Activated CD4-positive, alpha-beta T cell treated with anti-CD3 and anti-CD28 coated beads, Interleukin-2, Interleukin-6, amounts not matched to agents 100 ng/mL and 50 ng/mL, durations not matched to agents 16 hours and 8 hours (primary cell): Measurements from ENCODE around the gene DRD4.

Source experiments
- DNase-seq: peaks from one replicate; pipeline ENCODE4 v3.0.0-alpha.2; 2020

The DRD4 gene

DNA sequence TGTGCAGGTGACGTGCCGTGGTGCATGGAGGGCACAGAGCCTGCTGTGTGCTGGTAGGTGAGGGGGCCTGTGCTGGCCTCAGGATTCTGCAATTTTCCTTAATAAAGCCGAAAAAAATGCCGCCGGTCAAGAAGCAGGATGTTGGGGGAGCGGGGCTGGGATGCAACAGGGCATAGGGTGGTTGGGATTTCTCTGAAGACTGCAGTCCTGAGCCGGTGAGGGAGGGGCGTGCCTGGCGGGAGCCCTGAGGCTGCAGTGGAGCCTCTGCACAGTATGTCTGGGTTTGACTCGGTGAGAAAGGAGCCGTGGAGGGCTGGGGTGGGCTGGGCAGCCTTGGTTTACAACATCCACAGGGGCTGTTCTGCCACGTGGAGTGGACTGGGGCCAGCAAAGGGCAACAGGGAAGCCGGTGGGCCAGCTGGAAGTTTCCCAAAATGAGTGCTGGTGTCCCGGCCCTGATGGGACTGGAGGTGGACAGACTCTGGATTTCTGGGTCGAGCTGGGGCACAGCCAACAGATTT, 13.7 kb upstream of the DRD4 start:
- no peak for DNase-seq

DNA sequence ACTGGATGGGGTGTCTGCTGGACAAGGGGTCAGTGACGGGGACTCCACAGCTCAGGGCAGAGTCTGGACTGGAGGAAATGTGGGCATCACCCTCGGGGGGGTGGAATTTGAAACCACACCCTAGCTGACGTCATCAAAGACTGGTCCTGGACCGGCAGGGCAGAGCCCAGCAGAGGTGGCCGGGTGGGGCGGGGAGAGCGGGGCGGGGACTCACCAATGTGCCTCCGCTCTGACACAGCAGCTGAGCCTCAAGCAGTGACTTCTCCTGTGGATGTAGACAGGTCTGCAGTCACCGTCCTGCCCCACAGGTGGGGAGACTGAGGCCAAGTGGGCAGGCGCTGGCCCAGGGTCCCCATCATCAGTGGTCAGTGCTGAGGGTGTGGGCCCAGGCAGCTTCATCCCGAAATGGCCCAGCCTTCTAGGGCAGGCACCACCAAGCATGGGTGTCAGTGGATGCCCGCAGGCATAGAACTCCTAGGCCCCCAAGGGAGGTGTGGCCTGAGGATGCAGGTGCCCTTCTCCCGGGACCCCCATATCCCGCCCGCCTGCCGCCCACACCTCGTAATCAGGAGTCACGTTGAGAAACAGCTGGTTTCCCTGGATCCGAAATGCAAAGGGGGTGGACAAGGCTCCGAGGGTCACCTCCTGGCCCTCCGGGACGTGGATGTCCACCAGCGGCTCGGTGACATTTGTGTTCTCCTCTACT, 12.9 kb upstream of the DRD4 start:
- DNase-seq, result no peak

DNA sequence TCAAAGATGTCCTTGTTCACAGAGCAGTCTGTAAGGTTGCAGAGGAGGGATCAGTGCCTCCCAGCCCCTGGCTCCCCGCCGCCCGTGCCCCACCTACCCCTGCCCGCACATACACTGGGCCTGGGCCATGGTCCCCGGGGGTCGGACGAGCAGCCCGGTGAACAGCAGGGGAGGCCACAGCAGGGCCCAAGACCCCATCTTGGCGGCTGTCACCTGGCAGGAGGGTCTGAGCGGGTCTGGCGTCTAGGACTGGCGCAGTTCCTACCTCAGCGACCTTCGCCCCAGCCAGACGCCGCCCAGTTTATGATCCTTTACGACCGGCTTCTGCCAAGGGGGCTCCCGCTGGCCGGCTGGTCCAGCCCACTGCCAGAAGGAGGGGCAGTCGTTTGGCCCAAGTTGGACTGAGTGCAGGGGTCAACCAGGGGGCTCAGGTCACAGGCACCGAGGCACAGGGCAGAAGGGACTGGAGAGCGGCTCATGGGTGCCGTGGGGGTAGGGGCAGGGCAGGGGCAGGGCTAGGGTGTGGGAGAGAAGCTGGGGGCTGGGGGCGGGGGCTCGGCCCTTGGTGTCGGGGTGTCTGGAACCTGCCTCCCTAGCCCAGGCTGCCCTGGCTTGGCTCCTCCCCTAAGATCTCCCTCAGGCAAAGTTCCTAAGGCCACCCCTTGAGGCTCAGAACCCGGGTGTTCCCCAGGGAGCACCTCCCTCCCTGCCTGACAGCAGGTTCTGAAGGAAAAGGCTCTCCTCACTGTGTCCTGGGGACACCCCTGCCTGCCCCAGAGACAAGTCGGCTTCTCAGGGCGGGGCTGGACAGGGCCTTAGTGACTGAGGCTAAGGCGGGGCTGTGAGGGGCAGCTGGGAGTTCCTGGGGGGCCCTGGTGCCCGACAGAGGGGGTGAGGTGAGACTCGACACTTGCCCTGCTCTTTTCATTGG, 12.1 kb upstream of the DRD4 start, which contains the start of gene CDHR5:
TSS of gene CDHR5 (minus strand) at position 251 of the 931 bp plus-strand sequence. CDS start at position 198, 53 bp downstream.
- DNase-seq, result no peak

DNA sequence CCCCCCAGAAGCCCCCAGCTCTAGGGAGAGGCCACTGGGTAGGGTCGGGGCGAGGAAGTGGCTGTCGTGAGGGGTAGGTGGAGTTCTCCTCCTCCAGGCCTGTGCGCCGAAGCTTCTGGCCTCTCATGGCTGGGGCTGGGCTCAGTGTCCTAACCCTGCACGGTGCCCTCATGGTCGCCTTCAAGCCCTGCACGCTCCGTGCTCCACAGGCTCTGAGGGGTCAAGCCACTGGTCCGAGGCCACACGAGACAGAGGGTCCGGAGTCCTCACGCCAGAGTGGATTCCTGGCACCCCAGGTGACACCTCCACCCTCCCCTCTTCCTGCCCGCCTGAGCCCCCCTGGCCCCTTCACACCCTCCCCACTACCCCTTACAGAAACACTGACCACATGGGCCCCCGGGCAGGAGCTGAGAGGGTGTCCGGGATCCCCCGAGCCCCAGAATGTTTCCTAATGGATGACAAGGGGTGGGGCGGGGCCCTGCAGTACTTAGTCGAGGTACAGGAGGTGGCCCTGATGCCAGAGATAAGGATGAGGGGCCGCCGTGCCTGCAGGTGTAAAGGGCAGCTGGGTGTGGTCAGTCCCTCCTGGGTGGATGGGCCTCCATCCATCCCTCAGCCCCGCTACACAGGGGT, 11.3 kb upstream of the DRD4 start:
- no peak for DNase-seq

DNA sequence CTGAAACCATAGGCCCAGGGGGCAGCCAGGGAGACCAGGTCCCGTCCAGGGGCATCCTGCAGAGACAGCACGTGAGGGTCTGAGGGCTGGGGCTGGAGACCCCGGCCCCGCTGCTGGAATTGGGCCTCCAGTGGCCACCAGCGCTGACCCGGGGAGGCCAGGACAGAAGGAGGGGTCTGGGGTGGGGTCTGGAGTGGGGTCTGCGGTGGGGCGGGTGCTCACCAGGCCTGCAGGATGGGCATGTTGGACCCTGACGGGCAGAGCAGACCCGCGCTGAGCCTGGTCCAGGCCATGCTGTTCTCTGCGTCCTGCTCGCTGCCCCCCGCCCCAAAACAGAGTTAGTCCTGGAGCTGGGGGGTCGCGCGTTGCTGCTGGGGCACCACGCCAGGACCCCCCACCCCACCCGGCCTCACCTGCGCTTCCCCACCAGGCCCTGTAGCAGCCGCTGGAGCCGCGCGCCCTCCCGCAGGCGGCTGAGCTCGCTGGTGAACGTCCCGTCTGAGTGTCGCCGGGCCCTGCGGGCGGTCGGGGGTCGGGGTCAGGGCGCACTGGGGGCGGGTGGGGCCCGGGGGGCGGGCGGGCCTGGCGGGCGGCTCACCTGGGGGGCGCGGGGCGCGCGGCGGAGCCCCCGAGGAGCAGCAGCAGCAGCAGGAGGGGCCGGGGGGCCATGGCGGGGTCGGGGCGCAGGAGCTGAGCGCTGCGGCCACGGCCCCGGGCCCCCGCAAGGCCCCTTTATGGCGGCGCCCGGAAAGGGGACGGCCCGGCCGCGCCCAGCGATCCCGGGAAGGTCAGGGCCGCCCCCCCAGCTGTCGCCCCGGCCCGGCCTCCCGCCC, 10.4 kb upstream of the DRD4 start, which contains the start of gene SCT:
TSS of gene SCT (minus strand) at position 707 of the 833 bp plus-strand sequence. CDS start at position 669, 38 bp downstream.
- DNase-seq, result no peak

DNA sequence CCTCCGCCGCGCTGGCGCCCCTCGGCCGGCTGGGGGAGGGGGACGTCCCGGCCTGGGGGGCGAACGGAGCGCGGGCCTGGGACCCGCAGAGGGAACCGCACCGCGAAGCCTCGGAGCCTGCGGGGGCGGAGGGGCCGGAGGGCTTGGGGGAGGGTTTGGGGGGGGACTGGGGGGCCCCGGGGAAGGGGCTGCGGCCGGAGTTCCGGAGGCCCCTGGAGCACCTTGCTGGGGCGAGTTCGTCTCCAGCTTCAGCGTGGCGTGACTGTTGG, 9.8 kb upstream of the DRD4 start:
- no peak for DNase-seq

DNA sequence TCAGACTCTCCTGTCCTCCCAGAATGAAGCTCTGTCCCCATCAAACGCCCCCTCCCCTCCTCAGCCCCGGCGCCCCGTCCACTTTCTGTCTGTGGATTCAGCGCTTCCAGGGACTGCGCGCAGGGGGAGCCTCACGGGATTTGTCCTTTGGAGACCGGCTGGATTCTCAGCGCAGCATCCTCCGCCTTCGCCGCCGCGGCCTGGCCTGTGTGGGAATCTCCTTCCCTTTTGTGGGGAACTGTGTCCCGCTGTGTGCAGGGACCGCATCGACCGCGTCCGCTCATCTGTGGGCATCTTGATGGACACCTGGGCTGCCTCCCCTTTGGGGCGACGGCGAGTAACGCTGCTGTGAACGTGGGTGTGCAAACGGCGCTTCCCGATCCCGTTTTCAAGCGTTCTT, 9.0 kb upstream of the DRD4 start:
- no peak for DNase-seq

DNA sequence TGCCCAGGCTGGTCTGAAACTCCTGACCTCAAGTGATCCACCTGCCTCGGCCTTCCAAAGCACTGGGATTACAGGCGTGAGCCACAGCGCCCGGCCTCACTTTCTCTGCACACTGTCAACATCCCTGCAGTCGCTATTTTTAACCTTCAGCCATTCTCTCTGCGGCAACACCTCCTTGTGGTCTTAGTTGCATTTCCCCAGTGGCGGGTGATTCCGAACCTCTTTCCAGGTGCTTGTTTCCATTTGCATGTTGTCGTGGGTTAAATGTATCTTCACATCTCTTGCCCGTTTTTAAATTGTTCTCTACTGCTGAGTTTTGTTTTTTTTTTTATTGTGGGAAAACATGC, 7.9 kb upstream of the DRD4 start:
- no peak for DNase-seq

DNA sequence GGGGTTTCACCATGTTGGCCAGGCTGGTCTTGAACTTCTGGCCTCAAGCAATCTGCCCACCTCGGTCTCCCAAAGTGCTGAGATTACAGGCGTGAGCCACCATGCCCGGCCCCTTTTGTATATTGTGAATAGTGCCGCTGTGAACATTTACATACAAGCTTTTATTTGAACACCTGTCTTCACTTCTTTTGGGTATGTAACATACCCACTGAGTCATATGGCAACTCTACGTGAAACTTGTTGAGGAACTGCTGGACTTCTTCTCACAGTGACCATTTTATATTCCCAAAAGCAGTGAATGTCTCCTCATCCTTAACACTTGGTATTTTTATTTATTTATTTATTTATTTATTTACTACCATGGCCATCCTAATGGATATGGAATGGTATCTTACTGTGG, 6.2 kb upstream of the DRD4 start:
- no peak for DNase-seq

DNA sequence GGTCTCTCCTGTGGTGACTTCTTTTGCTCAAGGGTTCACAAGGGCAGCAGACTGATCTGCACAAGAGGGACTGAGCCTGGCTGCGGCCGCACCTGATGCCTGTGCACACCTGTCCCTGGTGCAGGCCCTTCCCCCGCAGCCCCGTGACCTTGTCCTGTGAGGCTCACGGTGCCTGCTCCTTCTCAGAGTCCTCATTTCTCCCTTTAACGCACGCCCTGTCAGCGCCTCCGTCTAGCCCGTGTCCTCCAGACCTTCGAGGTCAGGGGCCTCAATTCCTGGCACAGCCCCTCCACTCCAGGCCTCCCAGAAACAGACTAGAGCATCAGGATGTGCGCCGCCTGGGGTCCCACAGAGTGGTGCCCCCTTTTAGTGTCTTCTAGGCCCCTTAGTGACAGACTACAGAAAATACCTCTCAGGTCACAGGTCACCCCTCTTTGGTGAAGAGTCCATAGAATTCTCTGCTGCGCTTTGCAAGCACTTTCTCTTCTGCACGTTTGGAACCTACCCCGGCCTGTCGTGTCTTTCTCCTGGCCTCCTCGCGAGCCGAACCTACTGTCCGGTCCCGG, 1.0 kb upstream of the DRD4 start:
- no peak for DNase-seq

DNA sequence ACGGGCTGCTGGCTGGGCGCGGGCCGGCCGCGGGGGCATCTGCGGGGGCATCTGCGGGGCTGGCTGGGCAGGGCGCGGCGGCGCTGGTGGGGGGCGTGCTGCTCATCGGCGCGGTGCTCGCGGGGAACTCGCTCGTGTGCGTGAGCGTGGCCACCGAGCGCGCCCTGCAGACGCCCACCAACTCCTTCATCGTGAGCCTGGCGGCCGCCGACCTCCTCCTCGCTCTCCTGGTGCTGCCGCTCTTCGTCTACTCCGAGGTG, 194 bp downstream of the DRD4 start:
- no peak for DNase-seq

DNA sequence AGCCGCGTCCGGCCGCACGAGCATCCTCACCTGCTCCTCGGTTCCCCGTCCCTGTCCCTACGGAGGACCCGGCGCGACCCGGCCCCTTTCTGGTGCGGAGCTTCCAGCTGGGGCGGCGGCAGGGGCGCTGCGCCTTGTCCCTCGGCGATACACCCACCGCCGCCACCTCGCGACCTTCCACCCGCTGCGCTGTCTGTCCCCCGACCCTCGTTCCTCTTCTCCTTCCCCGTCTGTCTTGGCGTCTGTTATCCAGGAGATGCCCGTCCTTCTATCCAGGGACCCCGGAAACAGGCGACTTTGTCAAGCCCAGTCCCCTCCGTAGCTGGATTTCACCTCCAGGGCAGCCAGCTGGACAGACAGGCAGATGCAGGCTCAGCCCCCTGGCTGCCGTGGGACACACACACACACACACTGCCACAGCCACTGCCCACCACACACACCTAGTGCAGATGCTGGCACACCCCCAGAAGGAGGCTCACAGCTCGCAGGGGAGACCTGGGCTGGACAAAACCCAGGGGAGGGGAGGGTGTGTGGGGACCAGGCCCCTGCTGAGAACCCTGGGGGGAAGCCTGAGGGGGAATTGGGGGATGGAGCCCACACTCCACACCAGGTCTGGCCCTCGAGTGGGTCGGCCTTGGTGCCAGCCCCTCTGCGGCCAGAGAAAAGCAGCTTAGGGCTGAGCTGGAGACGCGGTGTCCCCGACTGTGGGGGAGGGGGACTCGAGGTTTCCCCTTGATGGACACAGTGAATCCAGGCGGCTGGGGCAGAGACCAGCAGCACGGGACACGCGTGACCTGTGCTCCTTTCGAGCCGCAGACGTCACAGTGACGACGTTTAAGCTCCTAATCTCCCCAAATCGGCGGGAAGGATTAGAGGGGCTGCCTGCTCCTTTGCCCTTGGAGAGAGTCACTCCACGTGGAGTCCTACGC, 788 bp downstream of the DRD4 start:
- DNase-seq, result no peak

DNA sequence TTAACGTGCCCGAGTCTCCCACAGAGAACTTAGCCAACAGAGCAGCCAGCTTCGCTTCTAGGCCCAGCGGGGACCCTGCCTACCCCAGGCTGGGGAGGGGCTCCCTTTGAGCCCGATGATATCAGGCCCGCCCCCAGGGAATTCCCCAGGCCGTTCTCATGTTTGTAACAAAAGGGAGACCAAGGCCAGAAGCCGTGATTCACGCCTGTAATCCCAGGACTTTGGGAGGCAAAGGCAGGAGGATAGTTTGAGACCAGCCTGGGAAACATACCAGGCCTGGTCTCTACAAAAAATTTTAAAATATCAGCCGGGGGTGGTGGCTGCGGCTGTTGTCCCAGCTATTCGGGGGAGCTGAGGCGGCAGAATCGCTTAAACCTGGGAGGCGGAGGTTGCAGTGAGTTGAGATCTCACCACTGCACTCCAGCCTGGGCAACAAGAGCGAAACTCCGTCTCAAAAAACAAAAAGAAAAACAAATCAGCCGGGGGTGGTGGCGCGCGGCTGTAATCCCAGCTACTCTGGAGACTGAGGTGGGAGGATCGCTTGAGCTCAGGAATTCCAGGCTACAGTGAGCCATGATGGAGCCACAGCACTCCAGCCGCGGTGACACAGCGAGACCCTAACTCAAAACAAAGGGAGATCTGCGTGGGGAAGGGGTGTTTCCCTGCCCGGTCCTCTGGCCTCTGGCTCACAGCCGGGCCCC, 1.7 kb downstream of the DRD4 start:
- no peak for DNase-seq

DNA sequence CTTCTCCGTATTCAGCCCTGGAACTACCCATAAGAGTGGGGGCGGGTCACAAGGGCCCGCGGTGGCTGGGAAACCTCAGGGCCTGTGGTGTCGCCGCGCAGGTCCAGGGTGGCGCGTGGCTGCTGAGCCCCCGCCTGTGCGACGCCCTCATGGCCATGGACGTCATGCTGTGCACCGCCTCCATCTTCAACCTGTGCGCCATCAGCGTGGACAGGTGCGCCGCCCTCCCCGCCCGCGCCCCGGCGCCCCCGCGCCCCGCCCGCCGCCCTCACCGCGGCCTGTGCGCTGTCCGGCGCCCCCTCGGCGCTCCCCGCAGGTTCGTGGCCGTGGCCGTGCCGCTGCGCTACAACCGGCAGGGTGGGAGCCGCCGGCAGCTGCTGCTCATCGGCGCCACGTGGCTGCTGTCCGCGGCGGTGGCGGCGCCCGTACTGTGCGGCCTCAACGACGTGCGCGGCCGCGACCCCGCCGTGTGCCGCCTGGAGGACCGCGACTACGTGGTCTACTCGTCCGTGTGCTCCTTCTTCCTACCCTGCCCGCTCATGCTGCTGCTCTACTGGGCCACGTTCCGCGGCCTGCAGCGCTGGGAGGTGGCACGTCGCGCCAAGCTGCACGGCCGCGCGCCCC, 2.4 kb downstream of the DRD4 start:
- DNase-seq, result no peak

DNA sequence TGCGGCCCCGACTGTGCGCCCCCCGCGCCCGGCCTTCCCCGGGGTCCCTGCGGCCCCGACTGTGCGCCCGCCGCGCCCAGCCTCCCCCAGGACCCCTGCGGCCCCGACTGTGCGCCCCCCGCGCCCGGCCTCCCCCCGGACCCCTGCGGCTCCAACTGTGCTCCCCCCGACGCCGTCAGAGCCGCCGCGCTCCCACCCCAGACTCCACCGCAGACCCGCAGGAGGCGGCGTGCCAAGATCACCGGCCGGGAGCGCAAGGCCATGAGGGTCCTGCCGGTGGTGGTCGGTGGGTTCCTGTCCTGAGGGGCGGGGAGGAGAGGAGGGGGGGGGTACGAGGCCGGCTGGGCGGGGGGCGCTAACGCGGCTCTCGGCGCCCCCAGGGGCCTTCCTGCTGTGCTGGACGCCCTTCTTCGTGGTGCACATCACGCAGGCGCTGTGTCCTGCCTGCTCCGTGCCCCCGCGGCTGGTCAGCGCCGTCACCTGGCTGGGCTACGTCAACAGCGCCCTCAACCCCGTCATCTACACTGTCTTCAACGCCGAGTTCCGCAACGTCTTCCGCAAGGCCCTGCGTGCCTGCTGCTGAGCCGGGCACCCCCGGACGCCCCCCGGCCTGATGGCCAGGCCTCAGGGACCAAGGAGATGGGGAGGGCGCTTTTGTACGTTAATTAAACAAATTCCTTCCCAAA, 3.1 kb downstream of the DRD4 start:
- DNase-seq, result no peak

DNA sequence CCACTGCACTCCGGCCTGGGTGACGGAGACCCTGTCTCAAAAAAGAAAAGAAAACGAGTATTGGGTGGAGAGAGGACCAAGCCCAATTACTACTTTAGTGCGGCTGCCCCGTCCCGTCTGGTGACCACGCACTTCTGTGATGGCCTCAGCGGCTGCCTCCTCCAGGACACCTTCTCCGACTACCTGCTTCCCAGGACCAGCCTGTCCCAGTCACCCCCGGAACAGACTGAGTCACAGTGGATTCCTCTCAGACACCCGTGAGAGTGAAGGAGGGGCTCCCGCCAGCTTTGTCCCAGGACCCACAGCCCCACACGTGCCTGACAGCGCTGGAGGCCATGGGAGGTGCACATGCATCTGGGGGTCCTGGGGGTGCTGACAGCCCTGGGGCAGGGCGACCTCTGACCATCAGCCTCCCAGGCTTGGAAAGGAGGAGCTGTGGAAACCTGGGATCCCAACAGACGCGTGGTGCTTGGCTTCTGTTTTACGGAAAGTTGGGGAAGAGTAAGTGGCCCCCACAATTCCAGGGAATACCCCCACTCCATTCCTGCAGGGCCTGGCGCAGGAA, 4.8 kb downstream of the DRD4 start:
- DNase-seq, result no peak

DNA sequence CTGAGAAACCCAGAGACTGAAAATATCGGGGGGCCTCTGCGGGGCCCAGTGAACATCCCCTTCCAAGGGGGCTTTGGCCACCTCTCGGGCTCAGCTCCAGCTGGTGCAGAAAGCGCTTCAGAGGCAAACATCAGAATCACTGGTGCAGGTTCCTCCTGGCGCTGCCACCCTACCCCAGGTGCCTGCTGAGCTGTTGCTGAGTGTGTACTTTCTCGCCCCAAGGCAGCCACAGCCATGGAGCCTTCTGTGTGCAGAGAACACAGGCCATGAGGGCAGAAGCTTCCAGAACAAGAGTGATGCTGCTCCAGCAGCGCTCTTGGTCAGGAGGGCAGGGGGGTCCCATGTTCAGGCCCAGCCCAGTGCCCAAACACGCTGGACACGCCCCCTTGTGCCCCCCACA, 6.3 kb downstream of the DRD4 start:
- DNase-seq, result no peak

DNA sequence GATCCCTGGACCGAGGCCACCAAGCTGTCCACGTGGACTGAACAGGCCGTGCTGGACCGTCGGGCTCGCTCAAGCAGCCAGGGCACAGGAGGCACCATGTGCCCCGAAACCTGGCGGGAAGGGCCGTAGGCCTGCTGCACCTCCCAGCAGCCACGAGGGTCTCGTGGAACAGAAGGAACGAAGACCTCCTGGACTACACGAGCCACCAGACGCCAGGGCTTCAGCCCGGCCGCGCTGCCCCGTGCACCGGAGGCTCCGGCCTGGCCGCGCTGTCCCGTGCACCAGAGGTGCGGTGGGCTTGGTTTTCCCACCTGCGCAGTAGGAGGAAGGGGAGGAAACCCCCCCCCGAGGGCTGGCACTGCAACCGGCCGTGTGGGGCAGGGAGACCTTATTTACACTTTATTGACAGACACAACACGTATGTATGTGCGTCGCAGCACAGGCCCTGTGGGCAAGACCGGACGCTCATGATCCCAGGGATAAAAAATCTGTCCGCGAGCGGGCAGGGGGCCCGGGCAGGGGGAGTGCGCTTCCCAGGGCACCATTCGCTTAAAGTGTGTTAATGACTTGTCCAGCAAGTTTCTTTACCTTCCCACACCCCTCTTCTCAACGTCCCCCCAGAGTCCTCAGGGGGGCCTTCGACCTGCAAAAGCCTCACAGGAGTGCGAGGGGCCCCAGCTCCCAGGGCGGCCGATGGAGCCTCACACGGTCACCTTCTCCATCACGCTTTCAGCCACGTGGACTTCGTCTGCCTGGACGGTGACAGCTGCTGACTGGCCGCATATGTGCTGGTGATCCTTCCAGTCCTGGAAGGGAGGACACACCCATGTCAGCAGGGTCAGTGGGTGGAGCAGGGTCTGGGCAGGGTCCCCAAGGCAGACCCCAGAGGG, 7.0 kb downstream of the DRD4 start:
- no peak for DNase-seq
